GM21526 (cell line): ENCODE measurements around the gene THSD8.
"Not testable (repeated sequence)": the region's sequence is repeated elsewhere in the genome, so short reads cannot be mapped to it uniquely, and the experiment has no call there.

Source experiments
- ATAC-seq: cut with Tn5 transposase; IDR thresholded peaks from one replicate; pipeline ENCODE4 v1.9.1; 2021; ENCODE audit warnings: moderate library complexity; ENCODE audit not compliant: unreplicated experiment, low FRiP score

THSD8 gene

GRCh38 chr19:12791345-12792050 is 10.4 kb upstream of the THSD8 start, which contains the start of gene JUNB:
Gene JUNB (plus strand): TSS chr19:12791486. CDS start chr19:12791772, 286 bp downstream.
- peak; percentile 29 for ATAC-seq

- ATAC-seq = no peak
Observed at GRCh38 chr19:12792051-12792852, 9.6 kb upstream of the THSD8 start.

- ATAC-seq = no peak
Observed at GRCh38 chr19:12792853-12793289, 9.0 kb upstream of the THSD8 start.

- ATAC-seq = no peak
Observed at GRCh38 chr19:12793290-12794195, 8.3 kb upstream of the THSD8 start.

GRCh38 chr19:12794196-12794941 is 7.5 kb upstream of the THSD8 start:
- ATAC-seq = no peak

GRCh38 chr19:12794971-12795381 is 6.9 kb upstream of the THSD8 start:
- ATAC-seq = no peak

- no peak for ATAC-seq
Observed at GRCh38 chr19:12796146-12797071, 5.5 kb upstream of the THSD8 start.

- no peak for ATAC-seq
Observed at GRCh38 chr19:12797141-12797587, 4.7 kb upstream of the THSD8 start.

- ATAC-seq = not testable (repeated sequence)
Observed at GRCh38 chr19:12797607-12798006, 4.3 kb upstream of the THSD8 start.

- ATAC-seq = no peak
Observed at GRCh38 chr19:12799742-12800465, 2.0 kb upstream of the THSD8 start.

- no peak for ATAC-seq
Observed at GRCh38 chr19:12800466-12800770, 1.5 kb upstream of the THSD8 start.

- no peak for ATAC-seq
Observed at GRCh38 chr19:12800923-12801465, 875 bp upstream of the THSD8 start.

GRCh38 chr19:12802267-12803106 is 618 bp downstream of the THSD8 start:
- ATAC-seq = no peak

GRCh38 chr19:12804051-12804450 is 2.2 kb downstream of the THSD8 start:
- ATAC-seq = no peak

- ATAC-seq = no peak
Observed at GRCh38 chr19:12806242-12807081, 4.6 kb downstream of the THSD8 start, which contains the start of gene RNASEH2A. Gene RNASEH2A (plus strand): TSS chr19:12806584. CDS start chr19:12806674, 90 bp downstream.

- ATAC-seq = no peak
Observed at GRCh38 chr19:12815088-12815487, 13.2 kb downstream of the THSD8 start.
